ENCODE data around the gene MAPKAPK3. TPM values are rescaled to one million over a fixed set of nuclear protein-coding genes. Genes with fewer than 3 reads are reported as not detected.

MAPKAPK3 gene
- total and polyA plus RNA-seq, 2 of the 4 experiments (the other 2 are of a cell fraction) = 38.3 to 57.2 TPM

DNA sequence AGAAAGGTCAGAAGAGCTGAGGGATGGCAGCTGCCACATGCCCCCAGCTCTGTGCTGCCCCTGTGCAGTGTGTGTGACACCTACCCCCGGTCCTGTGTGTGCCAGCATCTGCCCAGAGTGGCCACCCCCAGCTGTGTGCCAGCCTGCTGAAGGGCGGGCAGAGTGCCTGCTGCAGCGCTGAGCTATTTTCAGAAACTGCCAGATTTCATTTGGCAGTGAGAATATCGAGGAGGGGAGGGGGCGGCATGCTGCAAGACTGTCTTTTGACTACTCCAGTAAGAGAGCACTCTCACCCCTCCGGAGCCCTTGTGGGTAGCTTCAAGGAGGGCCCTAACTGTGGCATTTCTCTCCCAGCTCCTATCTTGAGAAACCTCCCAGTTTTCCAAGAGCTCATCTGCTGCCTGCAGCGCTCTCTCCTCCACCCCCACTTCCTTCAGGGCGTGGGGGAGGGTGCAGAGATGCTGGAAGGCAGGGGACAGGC, 32.5 kb downstream of the MAPKAPK3 start:
- peak; percentile 18 for ATAC-seq (ENCODE audit: low read depth)
- CTCF ChIA-PET = no interaction called here
- POLR2A ChIA-PET (ENCODE audit: unreplicated experiment) = no interaction called here

More for the DNA sequence above, 32.5 kb downstream of the MAPKAPK3 start:
- H2AK9ac ChIP-seq (replicated peaks; ENCODE audit: low read depth, low read length, poor library complexity) = peak overlapping the region; percentile 19
- H2BK15ac ChIP-seq (ENCODE audit: low read depth, low read length) = no peak overlapping the region
- no peak overlapping the region for H4K8ac ChIP-seq (ENCODE audit: low read depth in 2 of 2, low read length in 2 of 2)
- no peak overlapping the region for H2BK20ac ChIP-seq (ENCODE audit: low read depth, low read length)
- H3K9me1 ChIP-seq (ENCODE audit: insufficient read depth, low read length) = no peaks in the 10 kb centered on the region
- in situ Hi-C loops (cut with MboI; ENCODE audit: low sequenced_read_pairs) = no loop called here
- no peak overlapping the region for H4K5ac ChIP-seq (ENCODE audit: low read depth, low read length)
- no peak overlapping the region for H4K91ac ChIP-seq (ENCODE audit: insufficient read depth, low read depth, low read length)
- H3K9ac ChIP-seq (ENCODE audit: low read depth, low read length) = no peak overlapping the region
- H3K27me3 ChIP-seq (ENCODE audit: control insufficient read depth, insufficient read depth, low read length) = no peaks in the 10 kb centered on the region; the same call in 1 of the 2 replicates
- H3K14ac ChIP-seq (replicated peaks; ENCODE audit: low read depth, low read length) = no peak overlapping the region
- H3K4me2 ChIP-seq (ENCODE audit: low read depth, low read length) = no peak overlapping the region
- H3K79me1 ChIP-seq (ENCODE audit: low read depth in 1 of 2, low read length in 2 of 2) = no peaks in the 10 kb centered on the region
- no peak overlapping the region for H2AK5ac ChIP-seq (ENCODE audit: low read depth, low read length)
- H4K20me1 ChIP-seq (ENCODE audit: insufficient read depth, low read length) = no peaks in the 10 kb centered on the region; the same call in 1 of the 2 replicates
- H3K4me3 ChIP-seq (ENCODE audit: insufficient read depth, low read depth, low read length) = no peak overlapping the region
- H3K18ac ChIP-seq (ENCODE audit: low read depth, low read length) = no peak overlapping the region
- no peak overlapping the region for H2BK5ac ChIP-seq (ENCODE audit: low read depth, low read length, poor library complexity, severe bottlenecking)
- H2AFZ ChIP-seq (replicated peaks; ENCODE audit: low read length, poor library complexity) = no peak overlapping the region
- TF ChIP-seq CEBPB (IDR thresholded peaks at IDR 0.05; ENCODE audit: low read depth, low read length) (no peak), SMC3 (IDR thresholded peaks at IDR 0.05; ENCODE audit: low read depth, low read length) (no peak), CHD1 (IDR thresholded peaks at IDR 0.05; ENCODE audit: low read depth, low read length) (no peak), MXI1 (IDR thresholded peaks at IDR 0.05; ENCODE audit: borderline replicate concordance, low read depth, low read length) (no peak), MAZ (IDR thresholded peaks at IDR 0.05; ENCODE audit: borderline replicate concordance, low read depth, low read length) (no peak), POLR2A (IDR thresholded peaks at IDR 0.05; ENCODE audit: low read depth, low read length) (no peak), FOS (IDR thresholded peaks at IDR 0.05; ENCODE audit: low read depth, low read length) (no peak)
- BruUV-seq (replicated peaks) = no TSS peak
- no peak overlapping the region for H2BK120ac ChIP-seq (ENCODE audit: low read depth, low read length)
- no peaks in the 10 kb centered on the region for H3K4me1 ChIP-seq (ENCODE audit: control insufficient read depth, insufficient read depth, low read length)
- dilution Hi-C loops (cut with HindIII; ENCODE audit: low sequenced_read_pairs, unreplicated experiment) = no loop called here
- H3K56ac ChIP-seq (ENCODE audit: extremely low read depth, insufficient read depth, low read length) = no peak overlapping the region
- WGBS, 2 experiments (ENCODE audit: extremely low coverage in 2 of 2, insufficient read length in 1 of 2) = 55% methylated on average over 2 of the region's 8 CpGs; no CpG with 5 or more reads in 1 of the 2 experiments
- H3K4ac ChIP-seq (ENCODE audit: low read depth, low read length) = no peak overlapping the region
- no peak for DNase-seq
- H3K23ac ChIP-seq (ENCODE audit: low read depth, low read length) = no peak overlapping the region
- intact Hi-C loops (cut with micrococcal nuclease) = no loop called here
- peaks cover 2% of the 10 kb centered on the region; the same call in 1 of the 2 replicates for H3K36me3 ChIP-seq (ENCODE audit: control insufficient read depth, insufficient read depth, low read length)
- no peaks in the 10 kb centered on the region for H3K9me3 ChIP-seq (ENCODE audit: control insufficient read depth, insufficient read depth, low read length)
- no peak overlapping the region for H3K27ac ChIP-seq (ENCODE audit: insufficient read depth, low read length)

Measured in IMR-90 (cell line).